ENCODE measurements around the gene PSPH. TPM values are rescaled to one million over a fixed set of nuclear protein-coding genes. Genes with fewer than 3 reads are reported as not detected.

The PSPH gene
- total and polyA plus RNA-seq, 10 donors: 2.2 to 11.3 (median 6.6) TPM

DNA sequence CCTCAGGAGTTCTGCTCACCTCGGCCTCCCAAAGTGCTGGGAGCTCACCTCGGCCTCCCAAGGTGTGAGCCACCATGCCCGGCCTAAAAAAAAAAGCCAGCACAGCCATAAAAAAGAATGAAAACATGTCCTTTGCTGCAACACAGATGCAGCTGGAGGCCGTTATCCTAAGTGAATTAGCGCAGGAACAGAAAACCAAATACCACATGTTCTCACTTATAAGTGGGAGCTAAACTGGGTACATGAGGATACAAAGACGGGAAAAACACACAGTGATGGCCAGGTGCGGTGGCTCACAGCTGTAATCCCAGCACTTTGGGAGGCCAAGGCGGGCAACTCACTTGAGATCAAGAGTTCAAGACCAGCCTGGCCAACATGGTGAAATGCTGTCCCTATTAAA is 20.9 kb downstream of the PSPH start:
- H3K4me1 ChIP-seq: peaks cover 0 to 19% (median 10%) of the 10 kb centered on the region in 6 donors
- DNase-seq: peak; percentile 24
- no peak for TF ChIP-seq POLR2AphosphoS5 (IDR thresholded peaks at IDR 0.05)
- TF ChIP-seq, protein P1, sequence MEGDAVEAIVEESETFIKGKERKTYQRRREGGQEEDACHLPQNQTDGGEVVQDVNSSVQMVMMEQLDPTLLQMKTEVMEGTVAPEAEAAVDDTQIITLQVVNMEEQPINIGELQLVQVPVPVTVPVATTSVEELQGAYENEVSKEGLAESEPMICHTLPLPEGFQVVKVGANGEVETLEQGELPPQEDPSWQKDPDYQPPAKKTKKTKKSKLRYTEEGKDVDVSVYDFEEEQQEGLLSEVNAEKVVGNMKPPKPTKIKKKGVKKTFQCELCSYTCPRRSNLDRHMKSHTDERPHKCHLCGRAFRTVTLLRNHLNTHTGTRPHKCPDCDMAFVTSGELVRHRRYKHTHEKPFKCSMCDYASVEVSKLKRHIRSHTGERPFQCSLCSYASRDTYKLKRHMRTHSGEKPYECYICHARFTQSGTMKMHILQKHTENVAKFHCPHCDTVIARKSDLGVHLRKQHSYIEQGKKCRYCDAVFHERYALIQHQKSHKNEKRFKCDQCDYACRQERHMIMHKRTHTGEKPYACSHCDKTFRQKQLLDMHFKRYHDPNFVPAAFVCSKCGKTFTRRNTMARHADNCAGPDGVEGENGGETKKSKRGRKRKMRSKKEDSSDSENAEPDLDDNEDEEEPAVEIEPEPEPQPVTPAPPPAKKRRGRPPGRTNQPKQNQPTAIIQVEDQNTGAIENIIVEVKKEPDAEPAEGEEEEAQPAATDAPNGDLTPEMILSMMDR (IDR thresholded peaks at IDR 0.05 in 8 of 11, conservative IDR thresholded peaks at IDR 0.05 in 3 of 11): no peak
- no peak for TF ChIP-seq POLR2A (IDR thresholded peaks at IDR 0.05)
- H3K9me3 ChIP-seq: no peaks in the 10 kb centered on the region
- no peak overlapping the region for H3K4me3 ChIP-seq
- intact Hi-C loops (cut with DNase I; ENCODE audit: low total_unique reads): no loop called here
- H3K27ac ChIP-seq: no peak overlapping the region
- H3K36me3 ChIP-seq: peaks cover 0 to 40% (median 0%) of the 10 kb centered on the region in 6 donors
- no peaks in the 10 kb centered on the region for H3K27me3 ChIP-seq (replicated peaks in 1 of 7)
- WGBS, 5 donors: 95 to 99% (median 96%) methylated on average over 8 of the region's 8 CpGs

DNA sequence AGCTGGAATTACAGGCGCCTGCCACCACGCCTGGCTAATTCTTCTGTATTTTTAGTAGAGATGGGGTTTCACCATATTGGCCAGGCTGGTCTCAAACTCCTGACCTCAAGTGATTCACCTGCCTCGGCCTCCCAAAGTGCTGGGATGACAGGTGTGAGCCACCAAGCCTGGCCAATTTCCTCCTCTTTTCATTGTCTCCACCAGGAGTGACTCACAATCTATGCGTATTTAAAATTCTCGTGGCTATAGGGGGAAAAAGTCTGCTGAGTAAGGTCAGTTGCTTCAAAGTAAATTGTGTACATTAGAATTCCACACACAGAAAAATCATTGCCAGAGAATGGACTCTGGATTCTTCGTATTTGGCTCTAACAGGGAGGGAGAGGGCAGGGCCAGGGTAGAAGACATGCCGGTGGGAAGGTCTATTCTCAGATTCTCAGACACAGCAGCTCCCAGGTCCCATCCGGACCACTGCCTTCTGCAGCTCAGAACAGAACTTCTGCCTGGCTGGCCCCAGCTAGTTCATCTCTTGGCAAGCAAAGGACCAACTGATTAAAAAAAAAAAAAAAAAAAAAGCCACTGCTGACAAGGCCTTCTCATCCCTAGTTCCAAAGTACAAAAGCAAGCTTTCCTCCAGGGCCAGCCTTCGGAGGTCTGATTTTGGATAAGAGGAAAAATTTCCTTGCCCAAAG is 22.2 kb downstream of the PSPH start:
- Histone ChIP-seq H3K27me3 (replicated peaks in 1 of 7) (no peaks in the 10 kb centered on the region), H3K4me3 (no peak overlapping the region), H3K36me3 (peaks cover 0 to 40% (median 0%) of the 10 kb centered on the region in 6 donors), H3K9me3 (no peaks in the 10 kb centered on the region), H3K27ac (no peak overlapping the region), H3K4me1 (peaks cover 0 to 11% (median 6%) of the 10 kb centered on the region in 6 donors)
- DNase-seq: no peak
- intact Hi-C loops (cut with DNase I; ENCODE audit: low total_unique reads): no loop called here
- TF ChIP-seq POLR2A (IDR thresholded peaks at IDR 0.05) (no peak), POLR2AphosphoS5 (IDR thresholded peaks at IDR 0.05) (no peak)
- TF ChIP-seq, protein P1 (IDR thresholded peaks at IDR 0.05 in 8 of 11, conservative IDR thresholded peaks at IDR 0.05 in 3 of 11): no peak
- WGBS, 5 donors: 90 to 96% (median 94%) methylated on average over 9 of the region's 9 CpGs

DNA sequence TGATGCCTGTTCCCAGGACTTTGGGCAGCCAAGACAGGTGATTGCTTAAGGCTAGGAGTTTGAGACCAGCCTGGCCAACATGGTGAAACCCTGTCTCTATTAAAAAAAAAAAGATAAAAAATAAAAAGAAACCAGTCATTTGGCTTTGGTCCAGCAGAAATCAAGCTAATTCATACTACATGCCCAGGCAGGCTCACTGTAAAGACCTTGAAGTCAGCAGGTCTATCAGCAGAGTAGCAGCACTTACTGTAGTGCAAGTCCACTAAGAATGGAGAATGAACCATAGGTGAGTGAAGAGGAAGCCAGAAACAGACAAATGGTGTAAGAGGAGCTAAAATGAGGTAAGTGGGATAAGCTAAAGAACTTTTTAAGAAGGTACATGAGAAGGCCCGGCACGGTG is 24.7 kb downstream of the PSPH start:
- H3K4me3 ChIP-seq: no peak overlapping the region
- H3K9me3 ChIP-seq: no peaks in the 10 kb centered on the region
- H3K27ac ChIP-seq: no peak overlapping the region
- TF ChIP-seq, protein P1 (IDR thresholded peaks at IDR 0.05 in 8 of 11, conservative IDR thresholded peaks at IDR 0.05 in 3 of 11): no peak
- TF ChIP-seq POLR2A (IDR thresholded peaks at IDR 0.05): no peak
- 29 to 94% (median 91%) methylated on average over 2 of the region's 2 CpGs for WGBS, 5 donors
- no peaks in the 10 kb centered on the region for H3K4me1 ChIP-seq
- H3K36me3 ChIP-seq: peaks cover 0 to 44% (median 0%) of the 10 kb centered on the region in 6 donors
- H3K27me3 ChIP-seq (replicated peaks in 1 of 7): no peaks in the 10 kb centered on the region
- DNase-seq: no peak
- intact Hi-C loops (cut with DNase I; ENCODE audit: low total_unique reads): no loop called here

DNA sequence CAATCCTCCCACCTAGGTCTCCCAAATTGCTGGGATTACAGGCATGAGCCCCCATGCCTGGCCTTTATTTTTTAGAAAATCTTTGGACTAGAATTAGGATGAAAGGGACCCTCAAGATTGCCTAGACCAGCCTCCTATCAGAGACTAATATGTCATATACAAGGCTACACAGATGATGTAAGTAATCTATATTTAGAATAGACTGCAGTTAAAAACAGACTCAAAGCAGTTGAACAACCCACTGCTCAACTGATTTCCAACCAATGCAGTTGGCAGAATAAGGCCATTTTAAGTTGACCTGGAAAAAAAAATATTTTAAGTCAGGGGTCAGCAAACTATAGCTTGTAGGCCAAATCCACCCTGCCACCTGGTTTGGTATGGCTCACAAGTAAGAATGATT is 27.7 kb downstream of the PSPH start:
- no peaks in the 10 kb centered on the region for H3K4me1 ChIP-seq

More for the DNA sequence above, 27.7 kb downstream of the PSPH start:
- Histone ChIP-seq H3K4me3 (no peak overlapping the region), H3K36me3 (peaks cover 0 to 50% (median 4%) of the 10 kb centered on the region in 6 donors), H3K27ac (no peak overlapping the region), H3K27me3 (replicated peaks in 1 of 7) (no peaks in the 10 kb centered on the region), H3K9me3 (no peaks in the 10 kb centered on the region)
- TF ChIP-seq, protein P1 (IDR thresholded peaks at IDR 0.05 in 8 of 11, conservative IDR thresholded peaks at IDR 0.05 in 3 of 11): no peak
- no peak for TF ChIP-seq POLR2AphosphoS5 (IDR thresholded peaks at IDR 0.05)
- TF ChIP-seq POLR2A (IDR thresholded peaks at IDR 0.05): no peak
- intact Hi-C loops (cut with DNase I; ENCODE audit: low total_unique reads): no loop called here
- no peak for DNase-seq

Data from spleen (tissue), 11 donors.